HUDEP-2 (cell line): ENCODE measurements around the gene TCOF1.
A peak's percentile ranks its signal among the peaks of the same experiment; 100 is the strongest.

Source experiments
- DNase-seq, 76 experiments: peaks; one replicate each; lab custom pipeline; 2025; ENCODE audit not compliant: unreplicated experiment in 76 of 76; lab: John Stamatoyannopoulos, UW

Gene TCOF1, protein sequence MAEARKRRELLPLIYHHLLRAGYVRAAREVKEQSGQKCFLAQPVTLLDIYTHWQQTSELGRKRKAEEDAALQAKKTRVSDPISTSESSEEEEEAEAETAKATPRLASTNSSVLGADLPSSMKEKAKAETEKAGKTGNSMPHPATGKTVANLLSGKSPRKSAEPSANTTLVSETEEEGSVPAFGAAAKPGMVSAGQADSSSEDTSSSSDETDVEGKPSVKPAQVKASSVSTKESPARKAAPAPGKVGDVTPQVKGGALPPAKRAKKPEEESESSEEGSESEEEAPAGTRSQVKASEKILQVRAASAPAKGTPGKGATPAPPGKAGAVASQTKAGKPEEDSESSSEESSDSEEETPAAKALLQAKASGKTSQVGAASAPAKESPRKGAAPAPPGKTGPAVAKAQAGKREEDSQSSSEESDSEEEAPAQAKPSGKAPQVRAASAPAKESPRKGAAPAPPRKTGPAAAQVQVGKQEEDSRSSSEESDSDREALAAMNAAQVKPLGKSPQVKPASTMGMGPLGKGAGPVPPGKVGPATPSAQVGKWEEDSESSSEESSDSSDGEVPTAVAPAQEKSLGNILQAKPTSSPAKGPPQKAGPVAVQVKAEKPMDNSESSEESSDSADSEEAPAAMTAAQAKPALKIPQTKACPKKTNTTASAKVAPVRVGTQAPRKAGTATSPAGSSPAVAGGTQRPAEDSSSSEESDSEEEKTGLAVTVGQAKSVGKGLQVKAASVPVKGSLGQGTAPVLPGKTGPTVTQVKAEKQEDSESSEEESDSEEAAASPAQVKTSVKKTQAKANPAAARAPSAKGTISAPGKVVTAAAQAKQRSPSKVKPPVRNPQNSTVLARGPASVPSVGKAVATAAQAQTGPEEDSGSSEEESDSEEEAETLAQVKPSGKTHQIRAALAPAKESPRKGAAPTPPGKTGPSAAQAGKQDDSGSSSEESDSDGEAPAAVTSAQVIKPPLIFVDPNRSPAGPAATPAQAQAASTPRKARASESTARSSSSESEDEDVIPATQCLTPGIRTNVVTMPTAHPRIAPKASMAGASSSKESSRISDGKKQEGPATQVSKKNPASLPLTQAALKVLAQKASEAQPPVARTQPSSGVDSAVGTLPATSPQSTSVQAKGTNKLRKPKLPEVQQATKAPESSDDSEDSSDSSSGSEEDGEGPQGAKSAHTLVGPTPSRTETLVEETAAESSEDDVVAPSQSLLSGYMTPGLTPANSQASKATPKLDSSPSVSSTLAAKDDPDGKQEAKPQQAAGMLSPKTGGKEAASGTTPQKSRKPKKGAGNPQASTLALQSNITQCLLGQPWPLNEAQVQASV (N-terminal part only)

DNA sequence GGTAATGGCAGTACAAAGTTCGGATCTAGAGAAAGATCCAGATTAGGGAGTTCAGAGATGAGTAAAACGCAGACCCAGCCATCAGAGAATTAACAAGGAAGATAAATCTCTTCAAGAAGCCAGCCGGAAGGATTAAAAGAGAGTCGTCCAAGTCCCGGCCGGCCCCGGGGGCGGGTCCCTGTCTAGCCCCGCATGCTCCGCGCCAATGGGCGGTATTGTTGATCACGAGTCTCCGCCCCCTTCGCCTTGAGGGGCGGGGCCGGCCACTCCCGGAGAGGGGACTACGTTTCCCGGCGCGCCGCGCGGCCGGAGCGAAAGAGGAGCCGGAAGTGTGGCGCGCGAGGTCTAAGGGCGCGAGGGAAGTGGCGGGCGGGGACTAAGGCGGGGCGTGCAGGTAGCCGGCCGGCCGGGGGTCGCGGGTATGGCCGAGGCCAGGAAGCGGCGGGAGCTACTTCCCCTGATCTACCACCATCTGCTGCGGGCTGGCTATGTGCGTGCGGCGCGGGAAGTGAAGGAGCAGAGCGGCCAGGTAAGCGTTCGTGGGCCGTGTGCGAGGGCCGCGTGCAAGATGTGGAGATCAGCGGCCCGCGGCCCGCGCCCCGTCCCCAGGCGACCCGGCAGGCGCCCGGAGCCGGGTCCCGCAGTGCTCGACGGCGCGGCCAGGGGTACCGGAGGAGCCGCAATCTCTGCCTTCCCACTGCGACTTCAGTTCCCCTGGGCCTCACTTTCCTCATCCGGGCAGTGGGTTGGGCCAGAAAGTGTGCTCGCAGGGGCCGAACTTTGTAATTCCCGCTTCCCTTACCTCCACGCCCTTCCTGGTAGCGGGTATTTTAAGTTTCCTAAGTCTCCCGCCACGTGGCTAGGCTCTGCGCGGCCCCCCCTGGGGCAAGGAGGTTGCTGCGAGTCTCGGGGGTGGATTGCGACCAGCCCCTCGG is at the start of gene TCOF1:
Gene TCOF1 (plus strand): TSS at position 372 of the 935 bp plus-strand sequence. CDS start 50 bp downstream, at position 422.
- DNase-seq: peak in 75 of 76 experiments; percentile 15 to 96 (median 91)

DNA sequence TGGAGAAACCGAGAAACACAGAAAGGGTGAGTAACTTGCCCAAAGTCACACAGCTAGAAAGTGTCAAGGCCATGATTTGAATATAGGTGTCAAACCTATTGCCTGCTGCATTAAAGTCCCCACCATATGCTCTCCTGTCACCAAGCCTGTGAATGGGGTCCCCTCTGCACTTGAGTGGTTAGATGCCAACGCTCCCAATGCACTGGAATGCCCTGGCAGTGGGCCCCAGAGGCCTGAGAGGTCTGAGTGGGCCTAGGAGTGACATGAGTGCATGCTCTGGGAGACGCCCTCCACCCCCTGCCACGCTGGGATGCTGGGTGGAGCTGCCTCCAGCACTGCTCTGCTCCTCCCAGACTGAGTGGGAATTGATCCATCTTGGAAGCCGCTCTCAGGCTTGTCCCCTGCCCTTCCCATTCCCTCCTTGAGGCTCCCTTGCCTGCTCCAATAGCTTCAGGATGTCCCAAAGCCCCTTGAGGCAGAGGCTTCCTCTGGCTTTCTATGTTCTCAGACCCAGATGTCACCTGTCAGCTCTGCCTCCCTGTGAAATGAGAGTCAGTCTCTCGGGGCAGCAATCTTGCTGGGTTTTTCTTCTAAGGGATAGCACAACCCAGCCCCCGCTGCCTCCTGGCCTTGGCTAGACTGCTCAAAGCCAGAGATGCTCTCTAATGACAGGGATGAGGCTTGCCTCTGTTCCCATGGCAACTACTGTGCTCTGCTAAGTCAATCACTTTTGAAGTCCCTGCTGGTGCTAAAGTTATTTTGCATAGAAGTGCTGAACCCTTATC is 48.2 kb upstream of the TCOF1 start:
- DNase-seq: no peak

DNA sequence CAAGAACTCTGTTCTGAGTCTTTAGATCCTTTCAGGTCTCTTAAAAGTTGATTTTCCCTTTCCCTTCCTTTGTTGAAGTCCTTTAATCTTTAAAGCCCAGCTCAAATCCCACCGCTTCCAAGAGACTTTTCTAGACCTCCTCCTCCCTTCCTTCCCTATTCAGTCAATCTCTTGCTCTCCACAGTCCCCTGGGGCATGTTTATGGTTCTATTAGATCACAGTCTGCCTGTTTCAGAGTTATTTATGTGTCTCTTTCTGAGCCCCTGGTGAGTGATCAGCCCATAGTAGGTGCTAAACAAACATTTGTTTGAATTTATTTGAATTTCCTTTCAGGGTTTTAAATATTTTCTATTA is 47.6 kb upstream of the TCOF1 start:
- no peak for DNase-seq

DNA sequence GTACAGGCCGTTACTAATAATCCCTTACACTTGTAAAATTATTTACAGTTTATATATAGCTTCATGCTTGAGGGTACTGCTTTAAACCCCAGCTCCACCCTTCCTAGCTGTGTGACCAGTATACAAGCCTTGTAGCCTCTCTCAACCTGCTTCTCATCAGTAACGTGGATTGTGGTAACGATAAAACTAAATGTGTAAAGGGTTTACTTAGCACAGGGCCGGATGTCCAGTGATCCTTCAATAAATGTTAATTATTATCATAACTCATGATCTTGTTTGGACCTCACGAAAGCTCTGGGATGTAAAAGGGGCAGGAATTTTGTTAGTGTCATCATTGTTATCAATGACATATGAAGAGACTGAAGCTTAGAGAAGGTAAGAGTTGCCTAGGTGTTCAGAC is 47.3 kb upstream of the TCOF1 start:
- DNase-seq: no peak

DNA sequence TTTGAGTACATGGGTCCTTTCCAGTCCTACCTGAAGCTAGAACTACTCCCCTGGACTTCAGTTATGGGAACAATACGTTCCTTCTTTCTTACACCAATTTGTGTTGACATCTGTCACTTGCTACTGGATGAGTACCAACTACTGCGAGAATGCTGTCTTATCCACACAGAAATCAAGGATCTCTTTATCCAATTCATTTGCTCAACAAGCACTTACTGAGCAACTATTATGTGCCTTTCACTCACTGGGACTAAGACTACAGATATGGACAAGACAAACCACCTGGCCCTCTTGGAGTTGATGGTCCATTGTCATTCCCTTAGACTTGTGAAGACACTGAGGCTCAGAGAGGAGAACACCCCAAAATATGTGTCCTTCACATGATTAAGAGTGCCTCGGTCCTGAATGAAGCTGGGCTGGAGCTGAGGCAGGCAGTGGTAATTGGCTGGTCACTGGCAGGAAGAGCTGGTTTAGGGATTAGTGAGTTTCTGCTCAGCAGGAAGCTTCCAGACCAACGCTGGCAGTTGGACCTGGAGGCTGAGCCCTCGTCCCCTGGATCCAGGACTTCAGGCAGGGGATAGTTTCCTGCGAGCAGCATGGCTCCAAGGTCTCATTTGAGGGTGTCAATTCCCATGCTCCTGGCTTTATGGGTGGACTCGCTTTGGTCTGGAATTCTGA is 46.3 kb upstream of the TCOF1 start:
- no peak for DNase-seq

DNA sequence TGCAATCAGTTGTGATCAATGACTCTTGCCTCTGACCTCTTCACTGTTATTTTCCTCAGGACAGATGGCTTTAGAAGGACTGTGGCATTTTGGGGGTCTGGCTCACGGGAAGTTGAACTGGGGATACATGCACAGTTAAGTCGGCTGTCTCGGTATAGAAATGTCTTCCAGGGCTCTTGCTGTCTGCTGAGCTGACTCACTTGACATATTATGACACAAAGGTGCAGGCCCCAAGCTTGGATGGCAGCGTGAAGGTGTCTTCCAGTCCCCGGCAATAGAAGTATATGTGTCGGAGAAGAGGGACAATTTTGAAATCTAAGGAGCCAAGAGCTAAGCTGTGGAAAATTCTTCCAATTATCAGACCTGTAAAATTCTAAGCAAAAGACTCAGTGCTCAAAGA is 45.0 kb upstream of the TCOF1 start:
- DNase-seq: no peak

DNA sequence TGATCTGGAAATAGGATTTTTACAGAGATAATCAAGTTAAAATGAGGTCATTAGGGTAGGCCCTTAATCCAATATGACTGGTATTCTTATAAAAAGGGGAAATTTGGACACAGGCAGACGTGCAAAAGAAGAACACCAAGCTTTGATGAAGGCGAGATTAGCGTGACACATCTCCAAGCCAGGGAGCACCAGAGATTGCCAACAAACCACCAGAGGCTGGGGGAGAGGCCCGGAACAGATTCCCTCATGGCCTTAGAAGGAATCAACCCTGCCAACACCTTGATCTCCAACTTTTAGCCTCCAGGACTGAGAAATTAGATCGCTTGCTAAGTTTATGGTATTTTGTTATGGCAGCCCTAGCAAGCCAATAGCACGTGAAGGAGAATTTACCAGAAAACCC is 44.0 kb upstream of the TCOF1 start:
- DNase-seq: no peak

DNA sequence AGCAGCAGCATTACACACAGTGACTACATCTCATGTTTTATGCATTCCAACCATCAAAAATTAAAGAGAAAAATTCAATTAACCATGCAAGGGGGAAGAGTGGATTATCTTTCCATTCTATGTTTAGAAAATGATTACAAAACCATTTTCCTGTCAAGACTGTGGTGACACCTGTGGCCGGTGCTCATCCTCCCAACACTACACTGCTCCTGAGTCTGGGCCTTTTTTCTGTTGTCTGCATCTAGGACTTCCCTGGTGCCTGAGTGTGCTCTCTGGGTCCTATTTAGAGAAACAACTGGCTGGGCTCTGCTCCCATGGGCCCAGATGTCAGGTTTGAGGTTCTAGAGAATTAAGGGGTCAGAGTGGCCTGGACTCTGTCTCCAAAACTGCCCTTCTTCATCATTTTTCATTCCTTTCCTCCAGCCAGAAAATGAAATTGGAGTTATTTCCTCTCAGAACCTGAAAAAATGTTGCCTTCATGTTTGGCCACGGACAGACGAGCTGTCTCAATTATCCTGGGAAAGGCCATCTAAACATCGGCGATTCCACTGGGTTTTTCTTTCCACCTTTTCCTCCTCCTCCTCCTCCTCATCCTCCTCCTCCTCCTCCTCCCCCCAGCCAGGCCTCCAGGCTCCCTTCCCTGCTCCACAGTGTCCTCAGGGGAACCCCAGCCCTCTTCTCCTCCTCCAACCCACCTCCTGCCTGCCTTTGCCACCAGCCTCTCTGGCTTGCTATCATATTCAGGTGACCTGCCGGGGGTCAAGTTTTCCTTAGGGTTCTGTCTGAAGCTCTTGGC is 43.4 kb upstream of the TCOF1 start:
- DNase-seq: no peak

DNA sequence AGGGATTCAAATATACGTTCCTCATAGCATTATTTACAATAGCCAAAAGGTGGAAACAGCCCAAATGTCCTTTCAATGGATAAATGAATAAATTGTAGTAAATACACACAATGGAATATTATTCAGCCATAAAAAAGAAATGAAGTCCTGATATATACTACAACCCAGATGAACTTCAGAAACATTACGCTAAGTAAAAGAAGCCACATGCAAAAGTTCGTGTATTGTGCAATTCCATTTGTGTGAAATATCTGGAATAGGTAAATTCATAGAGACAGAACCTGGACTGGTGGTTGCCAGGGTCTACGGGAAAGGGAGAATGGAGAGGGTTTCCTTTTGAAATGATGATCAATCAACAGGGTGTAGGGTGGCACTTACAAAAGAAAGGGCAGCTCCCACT is 42.3 kb upstream of the TCOF1 start:
- DNase-seq: no peak

DNA sequence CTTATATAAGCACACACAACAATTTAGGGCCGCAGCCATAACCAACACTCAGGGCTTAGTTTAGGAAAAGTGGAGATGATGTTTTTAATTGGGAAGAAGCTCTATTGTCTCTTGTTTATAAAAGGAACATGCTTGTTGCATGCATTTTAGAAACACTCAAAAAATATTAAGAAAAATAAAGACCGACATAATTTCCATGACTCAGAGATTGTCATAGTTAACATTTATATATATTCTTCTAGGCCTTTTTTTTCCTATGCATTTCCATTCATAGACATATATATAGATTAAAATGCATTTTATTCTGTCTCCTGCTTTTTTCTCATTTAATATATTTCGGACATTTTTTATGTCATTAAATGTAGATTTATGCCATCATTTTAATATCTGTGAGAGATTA is 41.2 kb upstream of the TCOF1 start:
- no peak for DNase-seq

DNA sequence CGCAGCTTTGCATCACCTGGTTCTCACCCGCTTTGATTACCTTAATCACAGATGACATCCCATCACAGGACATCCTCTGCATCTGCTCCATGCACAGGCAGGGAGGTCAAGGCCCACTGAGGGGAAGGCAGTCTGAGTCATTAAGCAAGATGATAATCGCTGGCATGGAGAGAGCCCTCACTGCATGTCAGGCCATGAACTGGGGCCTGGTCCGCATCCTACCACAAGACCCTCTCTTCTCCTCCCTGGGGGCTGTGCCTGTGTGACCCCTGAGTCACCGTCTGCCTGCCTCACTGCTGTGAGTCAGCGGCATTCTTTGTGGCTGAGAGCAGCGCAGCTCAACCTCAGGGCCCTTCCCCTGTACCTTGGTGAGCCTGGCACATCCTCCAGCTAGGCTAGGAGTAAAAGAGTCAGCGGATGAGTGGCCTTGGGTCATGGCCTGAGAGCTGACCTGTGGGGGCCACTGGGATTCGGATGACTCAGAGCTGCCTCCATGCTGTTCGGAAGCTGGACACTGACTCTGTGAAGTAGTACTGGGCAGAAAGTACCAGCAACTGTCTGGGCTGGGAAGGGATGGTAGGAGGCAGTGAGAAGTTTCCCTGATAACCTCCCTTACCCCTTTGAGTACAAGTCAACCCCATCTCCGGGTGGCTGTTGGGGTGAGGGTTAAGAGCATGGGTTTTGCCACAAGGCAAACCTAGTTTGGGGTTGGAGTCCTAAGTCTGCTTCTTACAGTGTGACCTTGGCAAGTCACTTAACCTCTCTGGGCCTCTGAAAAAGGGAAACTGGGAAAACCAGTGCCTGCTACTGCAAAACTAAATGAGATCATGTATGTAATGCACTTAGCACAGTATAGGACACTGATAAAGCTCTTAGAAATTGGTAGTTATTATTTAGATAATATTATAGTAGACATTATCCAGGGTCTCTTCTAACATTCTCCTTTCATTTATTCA is 40.2 kb upstream of the TCOF1 start:
- no peak for DNase-seq

DNA sequence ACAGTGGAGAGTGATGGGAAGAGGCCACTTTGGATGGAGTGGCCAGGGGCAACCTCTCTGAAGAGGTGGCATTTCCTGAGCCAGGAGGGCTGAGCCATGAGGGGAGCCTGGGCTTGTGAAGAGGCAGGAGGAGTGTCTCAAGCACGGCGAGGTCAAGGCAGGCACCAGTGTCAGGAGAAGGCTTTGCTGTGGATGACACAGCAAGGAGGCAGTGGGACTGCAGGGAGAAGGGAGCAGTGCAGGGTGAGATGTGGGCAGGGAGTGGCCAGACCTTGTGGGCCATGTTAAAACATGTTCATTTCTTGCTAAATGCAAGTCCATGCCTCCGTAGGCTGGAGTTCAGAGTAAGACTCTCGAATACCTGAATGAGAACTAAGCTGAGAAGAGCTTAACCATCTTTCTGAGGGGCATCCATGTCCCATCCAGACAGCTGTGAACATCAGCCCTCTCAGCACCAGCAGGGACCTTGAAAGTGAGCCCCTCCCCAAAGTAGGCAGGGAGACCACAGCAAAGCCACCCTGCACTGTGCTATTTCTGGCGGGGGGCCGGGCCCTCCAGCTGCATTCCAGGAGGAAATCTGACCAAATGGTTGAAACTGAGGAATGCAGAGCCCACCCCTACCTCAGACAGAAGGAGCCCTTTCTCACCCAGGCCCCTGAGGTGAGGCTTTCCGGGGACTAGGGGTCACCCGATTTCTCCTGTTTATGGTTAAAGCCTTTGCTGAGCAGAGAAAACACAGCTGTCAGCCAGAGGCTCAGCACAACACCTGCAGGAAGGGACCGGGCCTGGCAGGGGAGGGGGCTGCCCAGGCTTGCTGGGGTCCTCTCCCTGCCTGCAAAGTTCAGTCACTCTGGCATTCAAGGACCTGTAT is 38.6 kb upstream of the TCOF1 start:
- DNase-seq: no peak

DNA sequence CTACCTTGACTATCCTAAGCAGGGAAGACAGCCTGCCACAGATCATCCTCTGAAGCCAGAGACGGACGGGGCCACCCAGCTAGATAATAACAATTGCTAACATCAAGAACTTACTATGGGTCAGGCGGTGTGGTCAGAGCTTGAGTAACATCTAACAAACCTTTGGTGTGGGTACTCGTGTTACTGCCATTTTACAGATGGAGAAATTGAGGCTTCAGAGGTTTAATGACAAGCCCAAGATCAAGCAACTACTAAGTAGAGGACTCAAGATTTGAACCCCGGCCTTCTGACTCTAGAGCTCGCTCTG is 38.1 kb upstream of the TCOF1 start:
- no peak for DNase-seq

DNA sequence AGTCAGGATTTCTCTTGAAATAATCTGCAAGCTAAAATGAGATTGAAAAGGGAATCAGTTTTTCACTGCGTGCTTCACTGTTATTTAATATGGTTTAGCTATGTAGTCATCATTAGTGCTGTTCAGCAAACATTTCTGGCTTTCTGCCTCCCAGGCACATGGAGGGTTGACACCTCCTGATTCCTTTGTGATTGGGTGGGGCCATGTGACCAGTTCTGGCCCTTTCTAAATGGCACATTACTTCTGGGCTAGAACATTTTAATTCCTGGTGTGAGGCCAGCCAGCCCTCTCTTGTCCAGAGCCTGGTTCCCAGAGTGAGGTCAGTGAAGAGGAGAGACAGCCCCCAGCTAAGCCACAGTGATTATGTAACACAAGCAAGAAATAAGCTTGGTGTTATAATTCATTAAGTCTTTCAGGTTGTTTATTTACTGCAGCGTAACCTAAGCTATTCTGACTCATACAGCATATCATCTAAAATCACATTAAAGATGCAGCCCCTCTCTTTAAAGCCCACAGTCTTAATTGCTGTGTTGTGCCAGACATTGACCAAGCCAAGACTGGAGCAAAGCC is 37.4 kb upstream of the TCOF1 start:
- DNase-seq: no peak

DNA sequence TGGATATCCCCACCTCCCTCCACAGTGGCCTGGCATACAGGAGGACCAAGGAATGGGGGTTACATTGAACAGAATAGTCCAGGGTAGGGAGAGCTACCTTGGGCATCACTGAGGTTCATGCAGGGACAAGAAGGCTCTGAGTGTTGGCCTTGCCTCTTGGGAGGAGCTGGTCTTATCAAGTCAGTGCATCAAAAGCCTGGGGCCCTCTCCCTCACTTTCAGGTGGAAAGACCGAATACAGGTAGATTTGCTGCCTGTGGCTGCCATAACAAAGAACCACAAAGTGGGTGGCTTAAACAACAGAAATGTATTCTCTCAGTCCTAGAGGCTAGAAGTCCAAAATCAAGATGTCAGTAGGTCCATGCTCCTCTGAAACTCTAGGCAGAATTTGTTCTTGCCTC is 36.3 kb upstream of the TCOF1 start:
- no peak for DNase-seq

DNA sequence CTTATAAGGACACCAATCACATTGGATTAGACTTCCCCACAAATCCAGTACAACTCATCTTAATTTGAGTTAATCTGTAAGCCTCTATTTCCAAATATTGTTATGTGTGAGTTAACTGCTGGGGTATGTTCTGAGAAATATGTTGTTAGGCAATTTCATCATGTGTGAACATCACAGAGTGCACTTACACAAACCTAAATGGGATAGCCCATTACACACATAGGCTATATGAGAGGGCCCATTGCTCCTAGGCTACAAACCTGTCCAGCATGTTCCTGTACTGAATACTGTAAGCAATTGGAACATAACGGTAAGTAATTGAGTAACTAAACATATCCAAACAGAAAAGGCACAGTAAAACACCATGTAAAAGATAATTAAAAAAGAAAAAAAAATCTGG is 35.7 kb upstream of the TCOF1 start:
- DNase-seq: no peak
